Endometrial microvascular endothelial cells (primary cell): ENCODE measurements around the gene RASSF5. TPM values are rescaled to one million over a fixed set of nuclear protein-coding genes. Genes with fewer than 3 reads are reported as not detected.

Experiments
- in situ Hi-C: cut with HindIII; loops from 2 replicates; pipeline ENCODE4 v1.10.0; 2017; ENCODE audit warnings: low sequenced_read_pairs, low pct_unique_long_range_greater_than_20kb; ENCODE audit errors: inconsistent ontology term
- total RNA-seq: library from RNA; depleted of rRNA; stranded (reverse); fragments of >200 nt; gene quantifications from one replicate; pipeline ENCODE4 v1.2.3, GENCODE V29; 2015; ENCODE audit errors: inconsistent ontology term

RASSF5 gene, protein sequence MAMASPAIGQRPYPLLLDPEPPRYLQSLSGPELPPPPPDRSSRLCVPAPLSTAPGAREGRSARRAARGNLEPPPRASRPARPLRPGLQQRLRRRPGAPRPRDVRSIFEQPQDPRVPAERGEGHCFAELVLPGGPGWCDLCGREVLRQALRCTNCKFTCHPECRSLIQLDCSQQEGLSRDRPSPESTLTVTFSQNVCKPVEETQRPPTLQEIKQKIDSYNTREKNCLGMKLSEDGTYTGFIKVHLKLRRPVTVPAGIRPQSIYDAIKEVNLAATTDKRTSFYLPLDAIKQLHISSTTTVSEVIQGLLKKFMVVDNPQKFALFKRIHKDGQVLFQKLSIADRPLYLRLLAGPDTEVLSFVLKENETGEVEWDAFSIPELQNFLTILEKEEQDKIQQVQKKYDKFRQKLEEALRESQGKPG
- 0.74 TPM for total RNA-seq

DNA sequence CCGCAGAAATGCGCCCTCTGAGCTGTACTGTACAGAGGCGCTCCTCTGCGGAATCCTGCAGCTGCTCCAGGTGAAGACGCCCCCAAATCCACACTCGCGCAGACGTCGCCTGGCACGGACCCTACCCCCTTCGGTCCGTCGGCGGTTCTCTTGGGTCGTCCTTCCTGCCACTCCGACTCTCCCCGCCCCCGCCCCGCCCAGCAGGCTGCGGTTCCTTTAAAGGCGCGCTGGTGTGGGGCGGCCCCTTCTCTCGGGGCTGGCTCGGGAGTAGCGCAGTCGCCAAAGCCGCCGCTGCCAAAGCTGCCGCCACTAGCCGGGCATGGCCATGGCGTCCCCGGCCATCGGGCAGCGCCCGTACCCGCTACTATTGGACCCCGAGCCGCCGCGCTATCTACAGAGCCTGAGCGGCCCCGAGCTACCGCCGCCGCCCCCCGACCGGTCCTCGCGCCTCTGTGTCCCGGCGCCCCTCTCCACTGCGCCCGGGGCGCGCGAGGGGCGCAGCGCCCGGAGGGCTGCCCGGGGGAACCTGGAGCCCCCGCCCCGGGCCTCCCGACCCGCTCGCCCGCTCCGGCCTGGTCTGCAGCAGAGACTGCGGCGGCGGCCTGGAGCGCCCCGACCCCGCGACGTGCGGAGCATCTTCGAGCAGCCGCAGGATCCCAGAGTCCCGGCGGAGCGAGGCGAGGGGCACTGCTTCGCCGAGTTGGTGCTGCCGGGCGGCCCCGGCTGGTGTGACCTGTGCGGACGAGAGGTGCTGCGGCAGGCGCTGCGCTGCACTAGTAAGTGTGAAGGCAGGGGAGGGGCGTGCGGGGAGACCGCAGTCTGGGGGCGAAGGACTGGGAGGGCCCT, at the start of gene RASSF5:
Gene RASSF5 (plus strand): TSS at position 248 of the 846 bp plus-strand sequence. CDS start 72 bp downstream, at position 320.
- in situ Hi-C loops = no loop called here

- in situ Hi-C loops = no loop called here
These were observed 47.6 kb upstream of the RASSF5 start for GRCh38 chr1:206459703-206460102.

GRCh38 chr1:206460836-206461426, 46.4 kb upstream of the RASSF5 start:
- in situ Hi-C loops = no loop called here

- in situ Hi-C loops = no loop called here
These were observed 45.5 kb upstream of the RASSF5 start for GRCh38 chr1:206461602-206462455.

GRCh38 chr1:206463137-206463536, 44.2 kb upstream of the RASSF5 start:
- in situ Hi-C loops = no loop called here

- in situ Hi-C loops = no loop called here
These were observed 43.4 kb upstream of the RASSF5 start for GRCh38 chr1:206463911-206464310.

- in situ Hi-C loops = no loop called here
These were observed 42.8 kb upstream of the RASSF5 start for GRCh38 chr1:206464456-206464964.

DNA sequence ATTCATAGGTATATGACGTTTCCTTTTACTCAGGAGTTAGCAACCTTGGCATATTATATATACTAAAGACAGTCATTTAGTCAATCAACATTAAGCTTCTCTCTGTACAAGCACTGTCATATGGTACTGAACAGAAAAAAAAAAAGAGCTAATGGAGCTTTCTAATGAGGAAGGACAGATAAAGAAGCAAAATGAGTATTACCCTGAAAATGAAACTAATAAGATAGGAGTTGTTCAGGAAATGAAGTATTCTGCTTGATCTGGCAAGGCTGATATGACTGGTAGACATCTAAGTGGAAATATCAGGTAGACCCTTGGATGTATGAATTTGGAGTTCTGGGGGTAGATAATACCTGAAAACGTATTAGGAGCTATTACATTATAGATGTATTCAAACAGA, 41.4 kb upstream of the RASSF5 start:
- in situ Hi-C loops = no loop called here

- in situ Hi-C loops = no loop called here
These were observed 40.3 kb upstream of the RASSF5 start for GRCh38 chr1:206466840-206467649.

DNA sequence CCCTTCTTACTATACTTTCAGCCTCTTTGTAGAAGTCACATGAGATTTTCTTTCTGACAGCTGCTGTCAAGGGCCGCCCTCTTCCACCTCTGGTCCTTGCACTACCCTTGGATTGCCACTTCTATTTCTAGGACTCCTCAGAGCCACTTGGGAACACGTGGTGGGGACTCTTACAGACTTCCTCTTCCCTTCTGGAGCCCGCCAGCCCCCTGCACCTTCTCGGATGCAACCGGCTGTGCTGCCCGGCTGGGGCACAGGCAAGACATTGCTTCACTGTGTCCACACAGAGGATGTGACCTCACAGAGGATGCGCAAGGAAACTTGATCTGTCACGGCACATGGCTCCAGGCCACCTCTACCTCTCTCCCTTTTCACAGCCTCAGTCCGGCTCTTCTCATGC, 39.4 kb upstream of the RASSF5 start:
- in situ Hi-C loops = no loop called here

DNA sequence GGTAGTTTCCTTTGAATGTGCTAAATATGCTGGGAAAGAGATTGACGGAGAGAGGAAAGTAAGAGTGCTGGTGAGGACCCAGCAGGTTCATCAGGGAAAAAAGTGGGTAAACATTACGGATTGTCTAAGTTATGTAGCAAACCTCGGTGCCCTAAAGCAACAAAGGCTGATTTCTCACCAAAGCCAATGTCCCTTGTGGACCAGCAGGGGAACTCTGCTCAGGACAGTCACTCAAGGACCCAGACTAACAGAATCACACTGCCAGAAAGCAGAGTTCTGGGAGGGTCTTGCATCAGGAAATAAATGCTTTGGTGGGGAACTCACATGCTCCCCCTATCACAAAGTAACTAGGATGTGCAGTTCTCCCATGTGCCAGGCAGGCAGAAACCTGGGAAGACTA, 38.8 kb upstream of the RASSF5 start:
- in situ Hi-C loops = no loop called here

DNA sequence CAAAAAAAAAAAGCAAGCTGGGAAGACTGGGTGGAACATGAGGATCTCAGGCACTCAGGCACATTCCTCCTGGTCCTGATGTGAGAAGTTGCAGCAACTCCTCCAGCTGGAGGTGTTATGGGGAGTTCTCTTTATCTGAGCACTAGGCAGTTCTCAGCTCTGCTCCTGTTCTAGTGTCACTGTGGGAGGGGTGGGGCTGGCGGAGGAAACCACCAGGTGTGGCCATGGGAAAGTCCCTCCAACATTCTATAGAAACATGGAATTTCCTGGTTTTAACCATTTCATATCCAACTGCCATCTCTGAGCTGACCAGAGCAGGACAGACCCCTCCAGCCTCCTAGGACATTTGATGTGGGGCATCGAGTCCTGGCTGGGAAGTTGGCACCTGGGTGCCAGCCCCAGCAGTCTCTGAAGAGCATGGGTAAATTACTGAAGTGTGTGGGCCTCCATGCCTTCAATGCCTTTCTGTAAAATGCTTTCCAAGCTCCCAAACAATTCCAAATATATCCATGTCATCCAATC, 37.9 kb upstream of the RASSF5 start:
- in situ Hi-C loops = no loop called here

DNA sequence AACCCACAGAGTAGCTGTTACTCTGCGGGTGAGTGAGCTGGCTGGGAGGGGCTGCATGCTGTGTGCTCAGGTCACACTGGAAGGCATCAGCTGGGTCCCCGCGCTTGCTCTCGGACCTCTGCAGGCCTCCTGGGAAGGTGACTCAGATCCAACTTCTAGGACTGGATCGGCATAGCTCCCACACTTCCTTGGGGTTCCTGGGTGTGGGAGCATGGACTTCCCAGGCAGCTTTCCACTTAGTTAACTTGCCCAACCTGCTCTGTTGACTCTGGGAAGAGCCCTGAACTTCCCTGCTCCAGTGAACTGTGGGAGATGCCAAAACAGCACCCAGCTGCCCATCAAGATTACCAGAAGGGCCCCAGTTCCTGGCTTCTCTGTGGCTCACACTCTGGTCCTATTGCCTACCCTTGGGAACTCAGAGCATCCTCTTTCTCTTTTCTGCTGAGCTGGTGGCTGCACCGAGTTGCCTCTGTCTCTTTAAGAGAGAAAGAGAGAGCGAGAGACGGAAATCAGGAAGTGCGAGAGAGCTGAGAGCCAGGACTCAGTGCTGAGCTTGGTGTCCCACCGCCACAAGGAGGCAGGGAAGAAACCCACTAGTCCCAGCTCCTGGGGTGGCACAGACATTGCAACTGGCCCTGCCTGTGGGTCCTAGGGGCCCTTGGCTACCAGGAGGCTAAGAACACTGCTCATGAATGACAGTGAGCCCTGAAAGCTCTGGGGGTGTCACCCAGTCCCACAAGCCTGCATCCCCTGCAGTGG, 37.2 kb upstream of the RASSF5 start, which contains the start of gene IKBKE:
Gene IKBKE (plus strand): TSS at position 544 of the 759 bp plus-strand sequence. CDS start 2,752 bp downstream, outside the sequence.
- in situ Hi-C loops = no loop called here

GRCh38 chr1:206470692-206471414, 36.5 kb upstream of the RASSF5 start:
- in situ Hi-C loops = no loop called here

GRCh38 chr1:206471415-206471801, 35.9 kb upstream of the RASSF5 start:
- in situ Hi-C loops = no loop called here

- in situ Hi-C loops = no loop called here
These were observed 35.3 kb upstream of the RASSF5 start for GRCh38 chr1:206472024-206472423.
